Hematopoietic multipotent progenitor cell treated with erythropoietin and hydrocortisone succinate and interleukin-3 and kit ligand, for 4 days (in vitro differentiated cells): ENCODE measurements around the gene DRG2.
A peak's percentile ranks its signal among the peaks of the same experiment; 100 is the strongest.

Experiments used
- DNase-seq: peaks from one replicate; pipeline ENCODE4 v3.0.0-alpha.2; 2015

The DRG2 gene

DNA sequence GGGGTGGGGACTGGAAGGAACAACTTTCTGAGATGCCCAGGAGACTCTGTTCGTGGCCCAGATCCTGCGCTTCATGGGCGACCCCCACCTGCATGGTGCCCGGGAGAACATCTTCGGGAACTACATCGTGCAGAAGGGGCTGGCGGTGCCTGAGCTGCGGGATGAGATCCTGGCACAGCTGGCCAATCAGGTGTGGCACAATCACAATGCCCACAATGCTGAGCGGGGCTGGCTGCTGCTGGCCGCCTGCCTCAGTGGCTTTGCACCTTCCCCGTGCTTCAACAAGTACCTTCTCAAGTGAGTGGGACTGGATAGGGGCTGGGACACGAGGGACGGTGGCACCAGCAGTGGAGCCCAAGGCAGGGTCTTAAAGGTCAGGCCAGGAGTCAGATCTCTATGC is 58.1 kb downstream of the DRG2 start:
- no peak for DNase-seq

DNA sequence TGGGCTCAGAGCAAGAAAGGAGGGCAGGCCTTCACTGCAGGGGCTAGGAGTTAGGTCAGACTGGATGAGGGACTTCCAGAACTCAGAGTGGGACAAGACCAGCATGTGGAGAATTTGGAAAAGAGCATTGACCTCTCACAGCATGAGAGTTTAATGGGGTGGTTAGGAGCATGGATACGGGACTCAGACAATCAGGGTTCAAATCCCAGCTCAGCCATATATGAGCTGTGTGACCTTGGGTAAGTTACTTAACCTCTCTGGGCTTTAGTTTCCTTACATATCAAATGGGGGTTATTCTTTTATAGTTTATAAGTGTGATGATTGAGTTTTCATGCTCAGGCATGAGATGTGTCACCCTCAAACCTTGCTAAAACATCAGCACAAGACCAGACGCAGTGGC is 58.5 kb downstream of the DRG2 start:
- DNase-seq = no peak

DNA sequence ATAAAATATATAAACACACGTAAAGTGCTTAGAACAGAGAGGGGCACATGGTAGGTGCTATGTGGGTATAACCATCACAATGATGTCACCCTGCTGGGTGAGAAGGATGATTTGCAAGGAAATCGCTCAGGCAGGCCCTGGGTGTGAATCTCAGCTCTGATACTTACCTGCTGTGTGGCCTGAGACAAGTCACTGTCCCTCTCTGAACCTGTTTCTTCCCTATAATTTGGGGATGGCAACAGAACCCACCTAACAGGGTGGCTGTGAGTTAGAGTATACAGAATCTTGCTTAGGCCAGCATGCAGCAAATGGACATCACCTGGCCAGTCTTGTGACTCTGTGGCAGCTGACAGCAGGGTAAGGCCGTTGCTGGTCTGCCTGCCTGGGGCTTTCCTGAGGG is 59.2 kb downstream of the DRG2 start:
- DNase-seq = no peak

DNA sequence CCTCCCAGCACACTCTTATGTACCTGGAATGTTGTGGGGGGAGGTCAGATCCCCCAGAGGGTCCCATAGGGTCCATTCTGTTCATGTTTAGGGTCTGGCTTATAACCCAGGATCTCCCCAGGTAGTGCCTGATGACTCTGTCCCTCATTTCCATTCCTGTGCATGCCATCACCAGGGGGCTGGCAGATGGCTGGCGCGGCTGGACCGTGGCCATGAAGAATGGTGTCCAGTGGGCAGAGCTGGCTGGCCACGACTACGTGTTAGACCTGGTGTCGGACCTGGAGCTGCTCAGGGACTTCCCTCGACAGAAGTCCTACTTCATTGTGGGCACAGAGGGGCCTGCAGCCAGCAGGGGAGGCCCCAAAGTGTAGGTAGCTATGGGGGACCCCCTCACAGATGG is 60.8 kb downstream of the DRG2 start:
- no peak for DNase-seq

DNA sequence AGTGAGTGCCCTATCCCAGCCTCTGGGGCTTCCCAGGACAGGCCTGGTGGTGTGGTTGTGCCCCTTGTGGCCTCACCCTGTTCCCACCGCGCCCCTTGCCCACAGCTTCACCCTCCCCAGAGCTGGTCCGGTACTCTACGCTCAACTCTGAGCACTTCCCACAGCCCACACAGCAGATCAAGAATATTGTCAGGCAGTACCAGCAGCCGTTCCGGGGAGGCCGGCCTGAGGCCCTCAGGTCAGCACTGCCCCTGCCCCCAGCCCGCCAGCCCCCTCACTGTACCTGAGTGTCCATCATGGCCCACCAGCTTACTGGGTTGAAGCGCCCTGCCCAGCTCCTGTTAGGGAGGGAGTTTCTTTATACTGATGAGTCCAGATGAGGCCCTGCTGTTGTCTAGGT is 63.5 kb downstream of the DRG2 start:
- no peak for DNase-seq

DNA sequence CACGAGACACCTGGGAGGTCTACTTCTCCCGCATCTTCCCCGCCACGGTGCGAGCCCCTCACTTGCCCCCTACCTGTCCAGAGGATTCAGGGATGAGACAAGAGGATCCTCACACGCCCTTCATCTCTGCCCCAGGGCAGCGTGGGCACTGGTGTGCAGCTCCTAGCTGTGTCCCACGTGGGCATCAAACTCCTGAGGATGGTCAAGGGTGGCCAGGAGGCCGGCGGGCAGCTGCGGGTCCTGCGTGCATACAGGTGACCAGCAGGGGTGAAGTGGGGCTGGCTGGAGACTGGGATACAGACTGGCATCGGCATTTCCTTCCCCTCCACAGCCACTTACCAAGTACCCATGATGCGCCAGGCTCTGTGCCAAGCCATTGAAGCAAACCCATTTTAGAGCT is 67.4 kb downstream of the DRG2 start:
- DNase-seq = no peak

DNA sequence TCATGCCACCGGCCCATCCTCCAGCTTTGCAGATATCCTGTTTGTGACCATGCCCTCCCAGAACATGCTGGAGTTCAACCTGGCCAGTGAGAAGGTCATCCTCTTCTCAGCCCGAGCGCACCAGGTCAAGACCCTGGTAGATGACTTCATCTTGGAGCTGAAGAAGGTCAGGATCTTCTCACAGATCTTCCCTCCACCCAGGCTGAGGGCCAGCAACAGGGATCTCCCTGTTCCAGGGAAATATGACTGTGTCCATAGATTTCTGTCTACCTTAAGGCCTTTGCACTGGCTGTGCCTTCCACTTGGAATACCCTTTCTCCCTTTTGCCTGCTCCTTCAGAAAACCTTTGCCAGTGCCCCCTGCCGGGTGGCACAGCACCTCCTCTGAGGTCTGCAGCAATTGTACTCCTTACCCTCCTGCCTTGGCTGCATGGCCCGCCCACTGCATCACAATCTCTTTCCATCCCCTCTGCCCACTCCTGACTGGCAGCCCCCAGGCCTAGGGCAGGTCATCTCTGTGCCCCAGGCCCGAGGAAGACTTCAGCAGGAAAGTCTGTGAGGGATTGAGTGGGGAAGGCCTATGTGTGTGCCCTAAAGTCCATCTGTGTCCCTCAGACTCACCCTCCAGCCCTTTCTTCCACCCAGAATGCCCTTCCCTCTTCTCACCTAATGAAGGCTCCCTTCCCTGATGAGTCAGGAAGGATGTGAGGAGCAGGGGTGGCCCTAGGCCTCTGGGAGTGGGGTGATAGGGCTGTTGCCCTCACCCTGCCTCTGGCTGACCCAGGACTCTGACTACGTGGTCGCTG is 68.6 kb downstream of the DRG2 start:
- peak; percentile 27 for DNase-seq

DNA sequence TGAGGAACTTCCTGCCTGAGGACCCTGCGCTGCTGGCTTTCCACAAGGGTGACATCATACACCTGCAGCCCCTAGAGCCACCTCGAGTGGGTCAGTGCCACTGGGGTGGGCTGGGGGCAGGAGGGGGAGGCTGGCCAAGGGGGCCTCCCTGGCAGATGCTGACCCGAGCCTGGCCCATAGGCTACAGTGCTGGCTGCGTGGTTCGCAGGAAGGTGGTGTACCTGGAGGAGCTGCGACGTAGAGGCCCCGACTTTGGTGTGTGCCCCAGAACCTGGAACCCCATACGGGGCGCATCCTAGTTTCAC is 69.2 kb downstream of the DRG2 start:
- DNase-seq = no peak
